Measurements from ENCODE around the gene SPPL3.

The SPPL3 gene

DNA sequence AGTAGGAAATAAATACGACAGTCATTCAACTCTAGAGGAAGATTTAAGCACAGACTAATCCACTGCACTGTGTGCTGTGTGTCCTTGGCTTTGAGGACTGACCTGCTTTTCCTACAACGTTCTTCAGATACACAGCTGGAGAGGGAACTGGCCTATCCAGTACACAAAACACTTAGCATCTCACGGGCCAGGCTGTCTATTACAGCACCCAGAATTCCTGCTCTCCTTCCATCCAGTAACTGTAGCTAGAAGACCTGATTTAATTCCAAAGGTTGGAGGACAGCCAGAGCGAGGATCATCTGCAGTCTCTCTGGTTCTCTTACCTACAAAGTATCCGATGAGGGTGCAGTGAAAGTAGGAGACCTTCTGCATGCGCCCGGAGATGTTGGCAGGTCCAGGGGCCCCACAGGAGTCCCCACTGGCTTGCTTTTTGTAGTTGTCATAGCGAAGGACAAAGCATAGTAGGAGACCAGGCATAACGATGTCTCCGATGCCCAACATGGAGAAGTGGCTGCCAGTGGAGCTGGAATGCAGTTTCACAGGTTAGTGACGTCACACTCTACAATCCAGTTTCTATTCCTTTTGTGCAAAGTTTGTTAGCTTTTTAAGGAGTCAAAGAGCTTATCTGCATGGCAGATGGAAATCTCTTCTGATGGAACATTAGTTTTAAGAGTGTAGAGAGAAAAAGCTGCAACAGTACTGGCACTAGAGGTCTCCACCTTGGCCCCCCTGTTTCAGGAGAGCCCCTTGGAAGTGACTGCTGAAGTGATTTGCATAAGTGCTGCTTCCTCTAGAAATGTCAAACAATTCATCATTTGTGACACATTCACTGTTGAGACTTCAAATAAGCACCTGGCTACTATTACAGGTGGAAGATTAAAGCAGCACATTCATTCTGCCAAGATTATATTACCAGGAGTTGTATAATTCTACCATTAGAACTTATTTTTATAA, 136.8 kb downstream of the SPPL3 start:
- no peak for DNase-seq

- no peak for DNase-seq
Measured at GRCh38 chr12:120766566-120766965, 137.6 kb downstream of the SPPL3 start.

DNA sequence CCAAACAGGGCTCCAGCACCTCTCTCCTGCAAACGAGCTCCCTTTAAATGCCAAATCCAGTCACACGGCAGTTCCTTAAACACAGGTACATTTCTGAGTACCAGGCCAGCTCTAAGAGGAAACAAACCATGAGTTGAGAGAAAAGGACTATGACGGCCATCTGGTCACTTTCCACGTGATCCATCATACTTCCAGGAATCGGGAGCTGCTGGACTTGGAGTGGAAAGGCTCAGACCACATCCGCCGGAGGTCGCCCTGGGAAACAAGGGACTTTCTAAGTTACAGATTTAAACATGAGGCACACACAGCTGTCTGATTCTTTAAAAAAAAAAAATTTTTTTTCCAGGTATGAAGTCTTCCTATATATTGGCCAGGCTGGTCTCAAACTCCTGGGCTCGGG, 139.3 kb downstream of the SPPL3 start:
- DNase-seq = no peak

- no peak for DNase-seq
Measured at GRCh38 chr12:120763250-120763649, 140.9 kb downstream of the SPPL3 start.

- no peak for DNase-seq
Measured at GRCh38 chr12:120762086-120762485, 142.1 kb downstream of the SPPL3 start.

- no peak for DNase-seq
Measured at GRCh38 chr12:120761519-120761934, 142.6 kb downstream of the SPPL3 start.

DNA sequence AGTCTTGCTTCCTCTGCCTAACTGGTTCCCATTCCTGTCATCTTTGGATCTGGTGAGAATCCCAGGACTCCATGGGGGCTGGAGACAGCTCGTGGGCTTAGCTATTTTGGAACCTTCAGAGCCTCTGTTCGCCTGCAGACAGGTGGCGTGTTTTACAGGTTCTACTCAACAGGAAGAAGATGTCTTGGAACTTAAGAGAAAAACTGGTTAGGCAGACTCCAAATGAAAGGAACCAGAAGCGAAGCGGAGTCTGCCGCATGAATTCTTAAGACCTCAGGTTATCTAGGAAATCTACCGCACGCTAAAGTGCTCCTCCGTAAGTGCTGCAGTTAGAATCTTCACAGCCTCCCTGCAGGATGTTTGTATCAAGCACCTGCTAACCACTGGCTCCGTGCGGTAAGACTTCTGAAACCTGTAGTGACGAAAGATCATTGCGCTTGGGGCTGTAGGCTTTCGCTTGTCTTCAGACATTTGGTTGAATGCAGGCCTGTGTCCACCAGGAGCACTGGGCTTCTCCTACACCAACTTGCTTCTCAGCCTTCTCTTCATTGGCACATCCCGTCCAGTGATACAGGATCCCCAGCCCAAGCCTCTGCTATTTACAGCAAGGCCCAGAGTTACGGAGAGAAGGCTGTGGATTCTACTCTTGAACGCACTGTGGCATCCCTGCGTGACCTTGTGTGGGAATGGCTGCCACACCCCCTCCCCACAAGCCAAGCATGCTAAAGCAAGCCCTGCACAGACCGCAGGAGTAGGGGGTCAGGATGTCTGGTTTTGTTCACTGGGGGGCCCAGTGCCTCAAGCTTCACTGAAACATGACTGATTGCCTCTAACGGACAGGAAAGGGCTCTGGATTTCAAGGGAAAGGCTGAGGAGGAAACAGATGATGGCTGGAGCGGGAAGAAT, 143.6 kb downstream of the SPPL3 start:
- no peak for DNase-seq

DNA sequence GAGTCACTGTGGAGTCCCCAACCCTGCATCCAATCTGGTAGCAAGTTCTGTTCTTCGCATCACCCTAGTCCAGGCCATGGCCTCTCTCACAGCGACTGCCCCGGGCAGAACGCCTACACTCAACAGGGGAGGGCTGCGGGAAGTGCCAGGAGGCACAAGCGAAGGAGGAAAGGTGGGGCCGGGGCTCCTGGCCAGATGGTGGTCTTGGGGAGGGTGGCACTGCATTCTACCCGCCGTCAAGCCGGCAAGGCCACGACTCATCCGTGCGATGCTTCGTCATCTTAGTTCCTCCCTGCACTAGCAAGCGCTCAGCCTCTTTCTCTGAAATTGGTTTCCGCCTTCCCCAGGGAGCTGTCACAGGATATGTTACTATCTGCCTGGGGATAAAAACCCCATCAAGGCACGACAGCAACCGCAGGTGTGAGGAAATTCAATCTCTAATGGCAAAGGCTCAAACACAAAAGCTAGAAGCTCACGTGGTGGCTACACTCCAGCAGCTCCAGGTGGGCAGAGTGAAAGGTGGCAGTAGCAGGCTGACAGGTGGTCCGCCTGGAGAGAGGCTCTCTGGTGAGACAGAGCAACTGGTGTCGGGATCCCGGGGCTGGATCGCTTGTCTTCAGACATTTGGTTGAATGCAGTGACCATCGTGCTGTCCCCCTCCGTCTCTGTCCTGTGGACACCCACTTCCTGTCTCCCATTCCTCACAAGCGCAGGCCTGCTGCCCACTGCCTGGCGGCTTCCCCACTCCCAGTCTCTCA, 144.4 kb downstream of the SPPL3 start:
- no peak for DNase-seq

DNA sequence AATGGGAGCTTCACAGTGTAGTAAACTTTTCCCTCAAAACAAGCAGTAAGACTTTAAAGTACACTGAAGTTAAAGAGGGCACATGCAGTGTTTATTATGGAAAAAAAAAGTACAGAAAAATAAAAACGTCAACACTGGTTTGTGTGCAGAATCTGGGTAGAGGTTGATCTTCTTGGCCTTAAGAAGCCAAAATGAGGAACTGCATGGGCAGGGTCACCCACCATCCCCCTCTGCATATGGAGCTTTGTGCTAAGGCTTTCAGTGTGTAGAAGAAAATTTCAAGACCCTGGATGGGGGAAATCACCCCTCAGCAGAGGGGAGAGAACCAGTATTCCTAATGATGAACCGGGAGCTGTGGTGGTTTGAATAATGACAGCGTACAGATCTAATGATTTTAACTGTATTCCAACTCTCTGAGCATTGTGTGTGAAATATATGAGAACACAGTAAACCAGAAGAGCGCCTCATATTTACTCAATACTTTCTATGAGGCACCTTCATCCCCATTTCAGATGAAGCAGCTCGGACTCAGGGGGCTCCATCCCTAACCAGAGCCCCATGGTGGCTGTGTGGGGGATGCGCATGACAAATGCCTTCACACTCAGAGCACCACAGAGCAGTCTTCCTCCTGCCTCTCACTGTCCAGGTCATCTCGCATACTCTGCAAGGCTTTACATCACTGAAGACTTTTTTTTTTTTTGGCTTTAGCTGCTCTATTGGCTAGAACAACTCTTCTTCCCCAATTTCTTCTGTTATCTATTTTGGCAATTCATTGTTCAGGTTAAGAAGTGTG, 145.2 kb downstream of the SPPL3 start:
- no peak for DNase-seq

DNA sequence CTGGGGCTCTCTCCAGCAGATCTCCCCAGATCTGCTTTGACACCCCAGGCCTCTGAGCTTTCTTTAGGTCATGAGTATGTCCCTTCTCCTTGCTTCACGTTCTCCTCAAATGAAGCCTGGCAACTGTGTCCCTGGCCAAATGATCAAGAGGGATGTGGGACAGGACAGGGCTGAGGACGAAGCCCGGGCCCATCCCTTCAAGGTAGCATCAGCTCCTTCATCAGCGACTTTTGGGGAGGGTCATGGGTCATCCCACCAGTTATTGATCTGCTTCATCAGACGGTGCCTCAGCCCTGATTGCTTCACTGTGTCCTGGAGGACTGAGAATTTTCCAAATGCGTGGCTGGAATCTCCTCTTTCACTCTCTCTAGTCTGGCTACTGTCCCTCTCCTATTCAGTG, 146.2 kb downstream of the SPPL3 start:
- no peak for DNase-seq

GRCh38 chr12:120757226-120757742, 146.9 kb downstream of the SPPL3 start:
- no peak for DNase-seq

- DNase-seq = no peak
Measured at GRCh38 chr12:120755269-120755668, 148.9 kb downstream of the SPPL3 start.

- no peak for DNase-seq
Measured at GRCh38 chr12:120754792-120755191, 149.4 kb downstream of the SPPL3 start.

- no peak for DNase-seq
Measured at GRCh38 chr12:120751389-120751788, 152.8 kb downstream of the SPPL3 start.

- DNase-seq = no peak
Measured at GRCh38 chr12:120750806-120751205, 153.4 kb downstream of the SPPL3 start.

DNA sequence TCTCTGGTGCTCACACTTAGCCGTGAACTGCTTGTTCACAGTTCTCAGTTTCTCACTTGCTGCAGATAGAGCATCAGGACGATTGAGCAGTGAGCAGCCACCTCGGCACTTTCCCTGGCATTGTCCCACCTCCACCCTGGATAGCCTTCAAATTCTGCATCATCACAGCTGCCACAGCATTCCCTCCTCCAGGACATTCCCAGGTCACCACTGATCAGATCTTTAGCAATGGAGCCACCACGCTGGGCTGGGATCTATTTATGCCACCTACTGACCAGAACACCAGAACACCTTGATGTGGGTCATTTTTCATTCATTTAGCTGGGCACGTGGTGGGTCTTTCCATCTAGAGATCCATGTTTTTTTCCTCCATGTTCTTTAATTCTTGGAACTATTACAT, 154.9 kb downstream of the SPPL3 start:
- no peak for DNase-seq

- DNase-seq = no peak
Measured at GRCh38 chr12:120748242-120748641, 155.9 kb downstream of the SPPL3 start.

DNA sequence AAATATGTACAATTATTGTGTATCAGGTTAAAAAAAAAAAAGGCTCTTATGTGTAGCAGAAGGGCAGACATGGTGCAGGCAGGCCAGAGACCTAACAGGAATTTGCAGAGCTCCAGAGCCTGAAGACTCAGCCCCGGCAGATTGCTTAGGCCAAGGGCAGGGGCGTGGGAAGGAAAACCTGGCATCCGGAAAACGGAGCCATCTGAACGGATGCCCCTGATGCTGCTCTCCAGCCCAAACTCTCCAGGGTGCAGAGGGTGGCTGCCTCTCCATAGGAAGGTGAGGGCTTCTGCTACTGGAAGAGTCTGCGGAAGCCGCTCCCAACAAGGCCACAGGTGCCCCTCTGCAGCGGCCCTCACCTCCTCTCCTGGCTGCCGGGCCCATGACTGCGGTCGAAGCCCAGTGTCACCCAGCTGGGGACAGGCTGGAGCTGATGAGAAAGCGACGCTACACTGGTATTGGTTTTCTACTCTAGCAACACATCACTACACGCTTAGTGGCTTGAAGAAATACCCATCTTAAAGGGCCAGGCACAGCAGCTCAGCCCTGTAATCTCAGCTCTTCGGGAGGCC, 159.2 kb downstream of the SPPL3 start:
- DNase-seq = no peak

DNA sequence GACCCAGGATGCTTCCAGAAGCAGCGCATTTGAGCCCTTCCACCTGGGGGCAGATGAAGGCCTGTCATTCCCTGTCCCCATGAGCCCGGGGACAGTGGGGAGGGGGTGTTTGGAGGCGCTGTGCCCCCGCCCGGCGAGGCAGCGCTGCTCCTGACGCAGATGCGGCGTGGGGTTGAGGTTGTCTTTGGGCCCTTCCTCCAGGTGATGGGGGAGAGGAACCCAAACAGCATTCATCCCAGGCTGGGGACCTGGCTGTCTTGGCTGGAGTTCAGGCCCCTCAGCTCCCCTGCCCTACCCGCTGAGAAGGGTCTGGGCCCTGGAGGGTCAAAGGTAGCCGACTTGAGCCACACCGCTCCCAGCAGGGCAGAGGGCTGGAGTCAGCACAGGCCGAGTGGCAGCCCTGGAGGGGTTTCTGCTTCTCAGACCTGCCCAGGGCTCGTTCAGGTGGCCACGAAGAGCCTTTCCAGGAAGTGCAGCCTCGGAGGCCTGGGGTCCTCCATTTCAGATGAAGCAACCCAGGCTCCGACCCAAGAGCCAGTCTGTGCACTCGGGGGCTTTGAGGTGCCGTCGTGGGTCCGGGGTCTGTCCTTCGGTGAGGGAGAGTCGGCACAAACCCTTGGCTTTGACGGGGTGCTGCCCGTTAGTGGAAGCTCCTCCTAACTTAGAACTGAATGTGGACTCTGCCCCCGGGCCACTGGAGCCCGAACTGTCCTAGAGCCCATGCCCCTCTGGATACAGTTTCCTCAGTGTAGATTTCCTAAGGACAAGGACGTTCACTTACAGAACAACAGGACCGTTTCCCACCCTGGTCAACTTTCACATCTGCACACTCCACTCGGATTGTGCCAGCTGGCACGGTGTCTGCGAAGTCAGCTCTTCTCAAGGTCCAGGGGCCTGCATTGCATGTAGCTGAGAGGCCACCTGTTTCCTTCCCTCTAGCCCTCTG, 162.4 kb downstream of the SPPL3 start:
- no peak for DNase-seq

DNA sequence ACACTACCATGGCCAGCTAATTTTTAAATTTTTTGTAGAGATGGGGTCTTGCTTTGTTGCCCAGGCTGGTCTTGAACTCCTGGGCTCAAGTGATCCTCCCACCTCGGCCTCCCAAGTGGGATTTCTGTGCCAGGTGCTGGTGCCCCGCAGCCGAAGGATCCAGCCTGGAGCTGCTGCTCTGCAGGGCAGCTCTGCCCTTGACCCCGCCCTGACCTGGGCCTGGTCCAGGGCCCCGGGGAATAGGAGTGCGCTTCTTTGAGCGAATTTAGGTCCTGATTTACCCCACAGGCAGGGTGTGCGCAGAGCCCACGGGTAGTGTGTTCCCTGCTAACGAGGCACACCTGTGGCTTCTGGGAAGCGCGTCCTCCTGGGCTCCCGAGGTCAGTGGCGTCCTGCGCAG, 163.3 kb downstream of the SPPL3 start:
- no peak for DNase-seq

All from SW 1271 (cell line).